Body of pancreas (tissue), 4 donors: Measurements from ENCODE around the gene AFP. TPM values are rescaled to one million over a fixed set of nuclear protein-coding genes. Genes with fewer than 3 reads are reported as not detected.

Experiments used
- ATAC-seq: fragments of 150-250 bp; one replicate; pipeline ENCODE4 v1.9.1; 2016
- DNase-seq, 4 donors: peaks; one replicate each; pipeline ENCODE4 v3.0.0-alpha.2; 2019
- H3K27ac ChIP-seq, 4 donors: fragments of 200-600 bp; sonication (generic); 1 replicate in 3 of 4; 2 replicates in 1 of 4; pipeline versions ENCODE4 v1.5.1 to v1.6.1; 2016 to 2019; ENCODE audit warnings: mild to moderate bottlenecking in 1 of 4, mixed read lengths in 1 of 4, moderate library complexity in 1 of 4
- H3K27me3 ChIP-seq, 2 donors: fragments of 200-600 bp; sonication (generic); one replicate each; pipeline ENCODE4 v1.6.0; 2016; ENCODE audit warnings: mild to moderate bottlenecking in 1 of 2
- H3K36me3 ChIP-seq, 2 donors: fragments of 200-600 bp; sonication (generic); replicated peaks in 1 of 2; 2 replicates each; pipeline ENCODE4 v1.5.1; 2016; ENCODE audit warnings: low read depth in 2 of 2; ENCODE audit not compliant: insufficient read depth in 1 of 2
- H3K4me1 ChIP-seq: fragments of 200-600 bp; sonication (generic); one replicate; pipeline ENCODE4 v1.6.0; 2016
- H3K4me3 ChIP-seq, 2 donors: fragments of 200-600 bp; sonication (generic); 1 replicate in 1 of 2; 2 replicates in 1 of 2; pipeline ENCODE4 v1.5.1; 2016 to 2019
- H3K9me3 ChIP-seq, 3 donors: fragments of 200-600 bp; sonication (generic); 1 replicate in 2 of 3; 2 replicates in 1 of 3; pipeline ENCODE4 v1.5.1; 2016
- POLR2A ChIP-seq, 3 donors: fragments of 450-650 bp; IDR thresholded peaks; one replicate each; pipeline ENCODE4 v1.6.1; 2016; ENCODE audit warnings: antibody characterized with exemption in 3 of 3, mild to moderate bottlenecking in 2 of 3
- WGBS, 2 donors: methylation state at CpG; one replicate each; pipeline ENCODE4 v1.1.5; 2017; 5-methylcytosine and 5-hydroxymethylcytosine counted together
- intact Hi-C: fragments of 100-400 bp; cut with DNase I; formaldehyde crosslinking; loops from one replicate; pipeline ENCODE4 v1.15.1; 2023
- total RNA-seq, 2 donors: library from RNA; depleted of rRNA; stranded (reverse); fragments of >200 nt; gene quantifications; one replicate each; pipeline ENCODE4 v1.1.0, GENCODE V29; 2016
- TF ChIP-seq, protein P1 (sequence below), 7 experiments: fragments of 450-650 bp in 4 of 7; fragments of 200-600 bp in 3 of 7; sonication (generic) in 3 of 7; IDR thresholded peaks; one replicate each; pipeline ENCODE4 v1.5.1; 2016 to 2019; ENCODE audit warnings: antibody characterized with exemption in 7 of 7

The AFP gene
- total RNA-seq, 2 donors from 2014 or later = not detected

DNA sequence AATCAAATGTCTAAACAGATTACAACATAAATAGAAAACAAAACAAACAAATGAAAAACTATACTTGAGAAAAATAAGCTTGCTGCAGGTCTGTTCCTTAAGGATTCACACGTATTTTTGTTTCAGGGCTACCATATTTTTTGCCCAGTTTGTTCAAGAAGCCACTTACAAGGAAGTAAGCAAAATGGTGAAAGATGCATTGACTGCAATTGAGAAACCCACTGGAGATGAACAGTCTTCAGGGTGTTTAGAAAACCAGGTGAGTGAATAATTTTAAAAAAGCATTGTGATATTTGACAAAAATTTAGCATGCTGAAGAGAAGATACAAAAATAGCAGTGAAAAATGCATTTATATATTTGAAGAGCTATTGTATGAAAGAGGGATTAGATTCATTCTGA, 2.0 kb downstream of the AFP start:
- no peak overlapping the region for H3K27ac ChIP-seq
- no peaks in the 10 kb centered on the region for H3K27me3 ChIP-seq
- ATAC-seq = no peak
- no peaks in the 10 kb centered on the region for H3K9me3 ChIP-seq
- H3K4me1 ChIP-seq = peaks cover 14% of the 10 kb centered on the region
- no peaks in the 10 kb centered on the region for H3K36me3 ChIP-seq
- 76 to 89% methylated on average over 1 of the region's 1 CpG for WGBS, 2 donors
- H3K4me3 ChIP-seq = no peak overlapping the region
- intact Hi-C loops = no loop called here
- TF ChIP-seq, protein P1, sequence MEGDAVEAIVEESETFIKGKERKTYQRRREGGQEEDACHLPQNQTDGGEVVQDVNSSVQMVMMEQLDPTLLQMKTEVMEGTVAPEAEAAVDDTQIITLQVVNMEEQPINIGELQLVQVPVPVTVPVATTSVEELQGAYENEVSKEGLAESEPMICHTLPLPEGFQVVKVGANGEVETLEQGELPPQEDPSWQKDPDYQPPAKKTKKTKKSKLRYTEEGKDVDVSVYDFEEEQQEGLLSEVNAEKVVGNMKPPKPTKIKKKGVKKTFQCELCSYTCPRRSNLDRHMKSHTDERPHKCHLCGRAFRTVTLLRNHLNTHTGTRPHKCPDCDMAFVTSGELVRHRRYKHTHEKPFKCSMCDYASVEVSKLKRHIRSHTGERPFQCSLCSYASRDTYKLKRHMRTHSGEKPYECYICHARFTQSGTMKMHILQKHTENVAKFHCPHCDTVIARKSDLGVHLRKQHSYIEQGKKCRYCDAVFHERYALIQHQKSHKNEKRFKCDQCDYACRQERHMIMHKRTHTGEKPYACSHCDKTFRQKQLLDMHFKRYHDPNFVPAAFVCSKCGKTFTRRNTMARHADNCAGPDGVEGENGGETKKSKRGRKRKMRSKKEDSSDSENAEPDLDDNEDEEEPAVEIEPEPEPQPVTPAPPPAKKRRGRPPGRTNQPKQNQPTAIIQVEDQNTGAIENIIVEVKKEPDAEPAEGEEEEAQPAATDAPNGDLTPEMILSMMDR (IDR thresholded peaks at IDR 0.05) = no peak
- TF ChIP-seq POLR2A (IDR thresholded peaks at IDR 0.05) = no peak
- no peak for DNase-seq

DNA sequence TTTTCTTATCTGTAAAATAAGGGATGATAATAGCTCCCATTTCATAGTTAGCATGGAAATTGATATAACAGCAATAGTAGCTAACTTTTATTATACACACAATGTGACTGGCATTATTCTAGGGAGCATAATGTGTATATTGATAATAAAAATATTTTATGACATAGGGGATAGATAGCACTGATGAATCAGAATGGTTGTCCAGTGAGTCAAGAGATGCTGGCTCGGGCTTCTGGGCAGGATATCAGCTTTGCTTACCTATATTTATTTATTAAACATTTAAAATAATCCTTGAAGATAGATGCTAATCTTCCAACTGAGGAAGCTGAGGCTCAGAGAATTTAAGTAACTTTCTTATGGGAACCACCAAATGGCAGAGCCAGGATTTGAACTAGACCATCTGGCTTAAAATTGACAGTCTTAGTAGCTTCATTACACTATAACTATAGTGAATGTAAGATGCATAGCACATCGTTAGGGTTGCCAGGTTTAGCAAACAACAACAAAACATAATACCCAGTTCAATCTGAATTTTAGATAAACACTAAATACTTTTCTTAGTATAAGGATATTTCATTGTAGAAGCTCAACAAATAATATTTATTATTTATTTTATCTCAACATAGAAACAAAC, 2.7 kb downstream of the AFP start:
- Histone ChIP-seq H3K9me3 (no peaks in the 10 kb centered on the region), H3K4me3 (no peak overlapping the region), H3K4me1 (peaks cover 10% of the 10 kb centered on the region), H3K36me3 (no peaks in the 10 kb centered on the region), H3K27ac (no peak overlapping the region), H3K27me3 (no peaks in the 10 kb centered on the region)
- no peak for TF ChIP-seq POLR2A (IDR thresholded peaks at IDR 0.05)
- TF ChIP-seq, protein P1 (IDR thresholded peaks at IDR 0.05) = no peak
- ATAC-seq = no peak
- WGBS, 2 donors = 82 to 87% methylated on average over 2 of the region's 2 CpGs
- intact Hi-C loops = no loop called here
- DNase-seq = no peak

DNA sequence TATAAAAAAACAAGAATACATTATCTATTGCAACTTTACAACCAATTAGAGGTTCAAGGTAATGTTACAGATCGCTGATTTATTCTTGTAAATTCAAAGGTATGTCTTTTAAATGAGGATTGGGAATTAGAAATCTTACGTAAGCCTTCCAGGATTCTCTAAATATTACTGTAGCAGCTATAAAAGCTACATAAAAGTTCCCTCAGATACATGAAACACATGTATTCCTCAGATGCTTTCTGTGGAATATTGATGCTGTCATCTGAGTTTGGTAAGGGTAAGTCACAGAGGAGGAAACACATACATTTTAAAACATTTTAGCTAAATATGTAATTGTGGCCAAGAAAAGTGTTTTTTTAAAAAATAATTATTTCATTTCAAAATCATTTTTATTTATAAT, 3.4 kb downstream of the AFP start:
- intact Hi-C loops = no loop called here
- Histone ChIP-seq H3K4me3 (no peak overlapping the region), H3K9me3 (no peaks in the 10 kb centered on the region), H3K36me3 (no peaks in the 10 kb centered on the region), H3K27ac (no peak overlapping the region), H3K27me3 (no peaks in the 10 kb centered on the region), H3K4me1 (peaks cover 10% of the 10 kb centered on the region)
- WGBS, 2 donors = 89 to 93% methylated on average over 2 of the region's 2 CpGs
- TF ChIP-seq POLR2A (IDR thresholded peaks at IDR 0.05) = no peak
- TF ChIP-seq, protein P1 (IDR thresholded peaks at IDR 0.05) = no peak
- ATAC-seq (no peak), DNase-seq (no peak)

DNA sequence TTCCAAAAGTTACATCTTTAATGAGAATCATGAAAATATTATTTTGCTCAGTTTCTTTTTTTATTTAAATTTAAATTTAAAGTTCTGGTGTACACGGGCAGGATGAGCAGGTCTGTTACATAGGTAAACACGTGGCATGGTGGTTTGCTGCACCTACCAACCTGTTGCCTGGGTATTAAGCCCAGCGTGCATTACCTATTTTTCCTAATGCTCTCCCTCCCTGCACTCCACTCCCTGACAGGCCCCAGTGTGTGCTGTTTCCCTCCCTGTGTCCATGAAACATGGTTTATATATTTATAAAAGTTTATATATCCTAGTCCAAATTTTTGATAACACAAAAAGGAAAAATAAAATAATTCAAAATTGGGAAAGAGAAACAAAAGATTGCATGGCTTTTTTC, 4.0 kb downstream of the AFP start:
- no peaks in the 10 kb centered on the region for H3K9me3 ChIP-seq
- TF ChIP-seq, protein P1 (IDR thresholded peaks at IDR 0.05) = no peak

DNA sequence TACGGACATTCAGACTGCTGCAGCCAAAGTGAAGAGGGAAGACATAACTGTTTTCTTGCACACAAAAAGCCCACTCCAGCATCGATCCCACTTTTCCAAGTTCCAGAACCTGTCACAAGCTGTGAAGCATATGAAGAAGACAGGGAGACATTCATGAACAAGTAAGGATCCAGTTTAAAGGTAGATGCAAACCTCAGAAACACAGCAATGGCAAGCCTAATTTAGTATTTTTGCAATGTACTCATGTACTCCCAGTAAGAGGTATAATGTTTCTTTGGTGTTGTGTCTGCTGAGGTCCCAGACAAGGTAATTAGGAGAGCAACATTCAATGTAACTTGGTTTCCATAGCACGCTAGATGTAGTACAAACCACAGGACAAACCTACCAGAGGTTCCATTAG, 4.6 kb downstream of the AFP start:
- peaks cover 10% of the 10 kb centered on the region for H3K4me1 ChIP-seq
- DNase-seq (no peak), ATAC-seq (no peak)
- H3K9me3 ChIP-seq = no peaks in the 10 kb centered on the region
- no peak for TF ChIP-seq POLR2A (IDR thresholded peaks at IDR 0.05)
- TF ChIP-seq, protein P1 (IDR thresholded peaks at IDR 0.05) = no peak
- H3K27me3 ChIP-seq = no peaks in the 10 kb centered on the region
- H3K27ac ChIP-seq = no peak overlapping the region
- no peaks in the 10 kb centered on the region for H3K36me3 ChIP-seq
- no peak overlapping the region for H3K4me3 ChIP-seq
- WGBS, 2 donors = 87 to 89% methylated on average over 3 of the region's 3 CpGs
- intact Hi-C loops = no loop called here

More for the DNA sequence above, 4.0 kb downstream of the AFP start:
- H3K27me3 ChIP-seq = no peaks in the 10 kb centered on the region
- no peak overlapping the region for H3K4me3 ChIP-seq
- ATAC-seq (no peak), DNase-seq (no peak)
- H3K4me1 ChIP-seq = peaks cover 10% of the 10 kb centered on the region
- intact Hi-C loops = no loop called here
- no peak overlapping the region for H3K27ac ChIP-seq
- 82 to 89% methylated on average over 3 of the region's 3 CpGs for WGBS, 2 donors
- H3K36me3 ChIP-seq = no peaks in the 10 kb centered on the region
